OCI-LY1 (cell line): ENCODE data around the gene RGS19.

Experiments used
- H2AFZ ChIP-seq: fragments of 200-600 bp; sonication (generic), shearing (Covaris generic); 2 replicates; pipeline ENCODE4 v1.6.0; 2014; ENCODE audit warnings: antibody characterized with exemption, mild to moderate bottlenecking, low read length
- H3F3A ChIP-seq: fragments of 200-600 bp; sonication (generic), shearing (Covaris generic); 2 replicates; pipeline ENCODE4 v1.6.0; 2014; ENCODE audit warnings: mild to moderate bottlenecking, antibody characterized with exemption, low read length, moderate library complexity; ENCODE audit not compliant: insufficient read depth
- H3K27ac ChIP-seq: fragments of 200-600 bp; sonication (generic); 2 replicates; pipeline ENCODE4 v1.5.1; 2014; ENCODE audit warnings: low read length, mixed run types, mild to moderate bottlenecking, low read depth; ENCODE audit not compliant: poor library complexity, severe bottlenecking
- H3K27me3 ChIP-seq: fragments of 200-600 bp; sonication (generic); 2 replicates; pipeline ENCODE4 v1.6.0; 2014; ENCODE audit warnings: antibody characterized with exemption, mild to moderate bottlenecking, low read length, moderate library complexity; ENCODE audit not compliant: insufficient read depth
- H3K36me3 ChIP-seq: fragments of 200-600 bp; sonication (generic); 2 replicates; pipeline ENCODE4 v1.6.1; 2014; ENCODE audit warnings: mild to moderate bottlenecking, antibody characterized with exemption, low read length, moderate library complexity, mixed read lengths; ENCODE audit not compliant: insufficient read depth
- H3K4me1 ChIP-seq: fragments of 200-600 bp; sonication (generic); 2 replicates; pipeline ENCODE4 v1.5.1; 2014; ENCODE audit warnings: mild to moderate bottlenecking, low read length, moderate library complexity; ENCODE audit not compliant: insufficient read depth, severe bottlenecking
- H3K4me2 ChIP-seq: fragments of 200-600 bp; sonication (generic), shearing (Covaris generic); 2 replicates; pipeline ENCODE4 v1.6.1; 2014; ENCODE audit warnings: low read length
- H3K4me3 ChIP-seq: fragments of 200-600 bp; sonication (generic); 2 replicates; pipeline ENCODE4 v1.5.1; 2014; ENCODE audit warnings: low read length, low read depth, mild to moderate bottlenecking, mixed read lengths; ENCODE audit not compliant: poor library complexity, severe bottlenecking
- H3K79me2 ChIP-seq: fragments of 200-600 bp; shearing (Covaris generic); 2 replicates; pipeline ENCODE4 v1.6.1; 2016; ENCODE audit warnings: mixed run types, low read length, mixed read lengths; ENCODE audit not compliant: insufficient read depth
- H3K9ac ChIP-seq: fragments of 200-600 bp; sonication (generic), shearing (Covaris generic); 2 replicates; pipeline ENCODE4 v1.6.1; 2014; ENCODE audit warnings: mild to moderate bottlenecking, low read length, mixed read lengths
- H3K9me2 ChIP-seq: fragments of 200-600 bp; sonication (generic), shearing (Covaris generic); 2 replicates; pipeline ENCODE4 v1.6.1; 2014; ENCODE audit warnings: low read depth, mild to moderate bottlenecking, low read length, mixed read lengths
- H3K9me3 ChIP-seq: fragments of 200-600 bp; shearing (Covaris generic); 2 replicates; pipeline ENCODE4 v1.6.1; 2014; ENCODE audit warnings: low read length, mixed read lengths
- H4K20me1 ChIP-seq: fragments of 200-600 bp; sonication (generic), shearing (Covaris generic); 2 replicates; pipeline ENCODE4 v1.6.0; 2016; ENCODE audit warnings: mild to moderate bottlenecking, low read length; ENCODE audit not compliant: insufficient read depth
- CTCF ChIP-seq: fragments of 200-600 bp; sonication (generic), shearing (Covaris generic); IDR thresholded peaks from 2 replicates; pipeline ENCODE4 v1.5.1; 2017; ENCODE audit warnings: mild to moderate bottlenecking, antibody characterized with exemption, low read length, moderate library complexity, mixed read lengths
- EZH2 ChIP-seq: fragments of 200-600 bp; sonication (generic), shearing (Covaris generic); IDR thresholded peaks from 2 replicates; pipeline ENCODE4 v1.8.0; 2017; ENCODE audit warnings: borderline replicate concordance, mixed run types, mild to moderate bottlenecking, antibody characterized with exemption, low read length, moderate library complexity, mixed read lengths

Gene RGS19

DNA sequence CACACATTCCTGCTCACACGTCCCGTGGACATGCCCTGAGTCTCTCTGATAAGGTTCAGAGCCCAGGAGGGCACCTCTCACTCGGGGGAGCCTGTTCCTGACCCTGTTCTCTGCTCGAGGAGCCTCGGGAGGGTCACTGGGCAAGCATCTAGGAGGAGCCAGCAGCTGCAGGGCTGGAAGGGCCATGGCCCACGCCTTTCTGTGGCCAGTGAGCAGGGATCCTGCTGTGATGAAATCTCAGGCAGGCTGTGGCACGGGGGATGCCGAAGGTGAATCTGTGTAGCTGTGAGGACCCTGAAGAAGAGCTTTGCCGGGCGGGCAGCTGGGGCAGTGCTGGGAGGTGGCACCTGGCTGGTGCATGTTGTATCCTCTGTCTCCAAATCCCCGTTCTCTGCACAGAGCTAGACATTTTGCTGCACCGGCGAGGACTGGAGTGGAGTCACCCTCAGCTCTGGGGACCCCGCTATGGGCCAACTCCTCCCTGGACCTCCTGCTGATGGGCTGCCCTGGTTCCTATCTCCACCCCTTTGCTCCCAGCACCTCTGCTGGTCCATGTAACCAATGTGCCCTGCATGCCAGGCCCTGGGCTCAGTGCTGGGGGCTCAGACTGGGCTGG, 35.1 kb upstream of the RGS19 start:
- Histone ChIP-seq H3K9me3 (no peaks in the 10 kb centered on the region), H3K4me2 (no peak overlapping the region), H3K27me3 (no peaks in the 10 kb centered on the region; the same call in 1 of the 2 replicates), H3K79me2 (no peaks in the 10 kb centered on the region), H4K20me1 (no peaks in the 10 kb centered on the region), H3K4me3 (no peak overlapping the region), H3K4me1 (no peaks in the 10 kb centered on the region), H3F3A (no peaks in the 10 kb centered on the region), H3K36me3 (no peaks in the 10 kb centered on the region), H3K27ac (no peak overlapping the region), H3K9me2 (no peaks in the 10 kb centered on the region), H3K9ac (no peak overlapping the region), H2AFZ (no peak overlapping the region)
- no peak for TF ChIP-seq EZH2
- no peak for TF ChIP-seq CTCF

- Histone ChIP-seq H3K4me3 (no peak overlapping the region), H4K20me1 (no peaks in the 10 kb centered on the region), H2AFZ (no peak overlapping the region), H3K36me3 (no peaks in the 10 kb centered on the region), H3K4me1 (no peaks in the 10 kb centered on the region), H3K27ac (no peak overlapping the region), H3K27me3 (peaks cover 4% of the 10 kb centered on the region; the same call in 1 of the 2 replicates), H3F3A (no peaks in the 10 kb centered on the region), H3K9me2 (no peaks in the 10 kb centered on the region), H3K9me3 (no peaks in the 10 kb centered on the region), H3K4me2 (no peak overlapping the region), H3K9ac (no peak overlapping the region), H3K79me2 (no peaks in the 10 kb centered on the region)
- TF ChIP-seq EZH2 (no peak), CTCF (no peak)
These were observed 34.6 kb upstream of the RGS19 start for GRCh38 chr20:64113796-64114355.

- Histone ChIP-seq H3K4me3 (no peak overlapping the region), H3K27me3 (peaks cover 7% of the 10 kb centered on the region; the same call in 1 of the 2 replicates), H3K27ac (no peak overlapping the region), H3K9me2 (no peaks in the 10 kb centered on the region), H3K79me2 (no peaks in the 10 kb centered on the region), H2AFZ (no peak overlapping the region), H3K9me3 (no peaks in the 10 kb centered on the region), H3K9ac (no peak overlapping the region), H3F3A (no peaks in the 10 kb centered on the region), H3K36me3 (no peaks in the 10 kb centered on the region), H3K4me2 (no peak overlapping the region), H3K4me1 (peaks cover 2% of the 10 kb centered on the region), H4K20me1 (no peaks in the 10 kb centered on the region)
- TF ChIP-seq EZH2, result no peak
- TF ChIP-seq CTCF, result no peak
These were observed 34.1 kb upstream of the RGS19 start for GRCh38 chr20:64113444-64113775.
